ENCODE measurements around the gene TSPAN5. TPM values are rescaled to one million over a fixed set of nuclear protein-coding genes. Genes with fewer than 3 reads are reported as not detected.

Gene TSPAN5
- total and polyA plus RNA-seq, 2 experiments from 2014 or later: 22.4 to 35.9 TPM

GRCh38 chr4:98686847-98687246, 28.4 kb upstream of the TSPAN5 start:
- Histone ChIP-seq H3K27ac (no peak overlapping the region), H3K36me3 (replicated peaks; ENCODE audit: insufficient read depth, low read depth) (no peaks in the 10 kb centered on the region)
- WGBS (ENCODE audit: low lambda C conversion rate, missing lambda C conversion rate): 14% methylated on average over 1 of the region's 1 CpG

GRCh38 chr4:98686043-98686707, 27.8 kb upstream of the TSPAN5 start:
- Histone ChIP-seq H3K9me3 (ENCODE audit: low read depth) (no peaks in the 10 kb centered on the region), H3K36me3 (replicated peaks; ENCODE audit: insufficient read depth, low read depth) (no peaks in the 10 kb centered on the region), H2AFZ (no peak overlapping the region), H3K79me2 (no peaks in the 10 kb centered on the region), H3K4me1 (ENCODE audit: insufficient read depth) (peaks cover 8% of the 10 kb centered on the region), H4K20me1 (ENCODE audit: insufficient read depth, poor library complexity, severe bottlenecking) (no peaks in the 10 kb centered on the region), H3K9me2 (replicated peaks; ENCODE audit: insufficient read depth) (no peaks in the 10 kb centered on the region), H3K27ac (no peak overlapping the region), H3K27me3 (no peaks in the 10 kb centered on the region), H3K4me3 (no peak overlapping the region), H3K4me2 (no peak overlapping the region)
- DNase-seq (ENCODE audit: low spot score): no peak
- 94% methylated on average over 3 of the region's 3 CpGs for WGBS (ENCODE audit: low lambda C conversion rate, missing lambda C conversion rate)
- TF ChIP-seq CTCF (IDR thresholded peaks at IDR 0.05; ENCODE audit: poor library complexity) (no peak), EZH2phosphoT487 (IDR thresholded peaks at IDR 0.05; ENCODE audit: low read depth, severe bottlenecking, unreplicated experiment) (no peak), EZH2 (IDR thresholded peaks at IDR 0.05; ENCODE audit: borderline replicate concordance) (no peak)

More at GRCh38 chr4:98686847-98687246, 28.4 kb upstream of the TSPAN5 start:
- no peak for DNase-seq (ENCODE audit: low spot score)
- Histone ChIP-seq H3K4me1 (ENCODE audit: insufficient read depth) (peaks cover 8% of the 10 kb centered on the region), H2AFZ (no peak overlapping the region), H3K9me3 (ENCODE audit: low read depth) (no peaks in the 10 kb centered on the region), H3K4me2 (no peak overlapping the region), H3K9me2 (replicated peaks; ENCODE audit: insufficient read depth) (no peaks in the 10 kb centered on the region), H4K20me1 (ENCODE audit: insufficient read depth, poor library complexity, severe bottlenecking) (no peaks in the 10 kb centered on the region), H3K4me3 (no peak overlapping the region), H3K79me2 (no peaks in the 10 kb centered on the region), H3K27me3 (no peaks in the 10 kb centered on the region)
- no peak for TF ChIP-seq EZH2 (IDR thresholded peaks at IDR 0.05; ENCODE audit: borderline replicate concordance)
- TF ChIP-seq CTCF (IDR thresholded peaks at IDR 0.05; ENCODE audit: poor library complexity): no peak
- TF ChIP-seq EZH2phosphoT487 (IDR thresholded peaks at IDR 0.05; ENCODE audit: low read depth, severe bottlenecking, unreplicated experiment): no peak

- DNase-seq (ENCODE audit: low spot score): no peak
- no peak overlapping the region for H3K4me3 ChIP-seq
- no peaks in the 10 kb centered on the region for H3K9me3 ChIP-seq (ENCODE audit: low read depth)
- H4K20me1 ChIP-seq (ENCODE audit: insufficient read depth, poor library complexity, severe bottlenecking): no peaks in the 10 kb centered on the region
- no peaks in the 10 kb centered on the region for H3K36me3 ChIP-seq (replicated peaks; ENCODE audit: insufficient read depth, low read depth)
- no peaks in the 10 kb centered on the region for H3K79me2 ChIP-seq
- peaks cover 8% of the 10 kb centered on the region for H3K4me1 ChIP-seq (ENCODE audit: insufficient read depth)
- TF ChIP-seq EZH2phosphoT487 (IDR thresholded peaks at IDR 0.05; ENCODE audit: low read depth, severe bottlenecking, unreplicated experiment) (no peak), EZH2 (IDR thresholded peaks at IDR 0.05; ENCODE audit: borderline replicate concordance) (no peak), CTCF (IDR thresholded peaks at IDR 0.05; ENCODE audit: poor library complexity) (no peak)
- no peak overlapping the region for H3K27ac ChIP-seq
- 77% methylated on average over 8 of the region's 8 CpGs for WGBS (ENCODE audit: low lambda C conversion rate, missing lambda C conversion rate)
- H2AFZ ChIP-seq: no peak overlapping the region
- no peaks in the 10 kb centered on the region for H3K9me2 ChIP-seq (replicated peaks; ENCODE audit: insufficient read depth)
- no peak overlapping the region for H3K4me2 ChIP-seq
- H3K27me3 ChIP-seq: no peaks in the 10 kb centered on the region
Measured at GRCh38 chr4:98685225-98686042, 27.0 kb upstream of the TSPAN5 start.

All from hepatocyte (in vitro differentiated cells).